GM12891 (cell line): ENCODE measurements around the gene UBR2.
"Not testable (repeated sequence)": the region's sequence is repeated elsewhere in the genome, so short reads cannot be mapped to it uniquely, and the experiment has no call there.

Experiments
- DNase-seq: peaks from one replicate; pipeline ENCODE4 v3.0.0; 2011; ENCODE audit warnings: low spot score; ENCODE audit not compliant: insufficient read length
- FAIRE-seq: peaks from 2 replicates; lab custom pipeline; 2011; peaks lifted over from hg19 to GRCh38; lab: Jason Lieb, UNC
- PAX5 ChIP-seq: IDR thresholded peaks from 2 replicates; pipeline ENCODE4 v1.6.1; 2011; ENCODE audit warnings: low read length, moderate library complexity, mild to moderate bottlenecking; ENCODE audit not compliant: insufficient read depth, severe bottlenecking
- POLR2A ChIP-seq: IDR thresholded peaks from 2 replicates; pipeline ENCODE4 v1.6.1; 2011; ENCODE audit warnings: low read depth, low read length, control low read depth
- POLR2AphosphoS5 ChIP-seq: IDR thresholded peaks from 2 replicates; pipeline ENCODE4 v1.6.1; 2011; ENCODE audit warnings: low read depth, low read length, control low read depth
- POU2F2 ChIP-seq: IDR thresholded peaks from 2 replicates; pipeline ENCODE4 v1.6.1; 2011; ENCODE audit warnings: low read depth, mild to moderate bottlenecking, control low read depth, low read length, moderate library complexity
- SPI1 ChIP-seq: IDR thresholded peaks from 2 replicates; pipeline ENCODE4 v1.6.1; 2011; ENCODE audit warnings: low read depth, low read length, control low read depth
- TAF1 ChIP-seq: IDR thresholded peaks from 2 replicates; pipeline ENCODE4 v1.6.1; 2011; ENCODE audit warnings: low read depth, low read length, control low read depth

The UBR2 gene

GRCh38 chr6:42552380-42552779 lies 11.4 kb upstream of the UBR2 start:
- no peak for FAIRE-seq
- DNase-seq, result no peak
- no peak for TF ChIP-seq SPI1
- no peak for TF ChIP-seq PAX5

DNA sequence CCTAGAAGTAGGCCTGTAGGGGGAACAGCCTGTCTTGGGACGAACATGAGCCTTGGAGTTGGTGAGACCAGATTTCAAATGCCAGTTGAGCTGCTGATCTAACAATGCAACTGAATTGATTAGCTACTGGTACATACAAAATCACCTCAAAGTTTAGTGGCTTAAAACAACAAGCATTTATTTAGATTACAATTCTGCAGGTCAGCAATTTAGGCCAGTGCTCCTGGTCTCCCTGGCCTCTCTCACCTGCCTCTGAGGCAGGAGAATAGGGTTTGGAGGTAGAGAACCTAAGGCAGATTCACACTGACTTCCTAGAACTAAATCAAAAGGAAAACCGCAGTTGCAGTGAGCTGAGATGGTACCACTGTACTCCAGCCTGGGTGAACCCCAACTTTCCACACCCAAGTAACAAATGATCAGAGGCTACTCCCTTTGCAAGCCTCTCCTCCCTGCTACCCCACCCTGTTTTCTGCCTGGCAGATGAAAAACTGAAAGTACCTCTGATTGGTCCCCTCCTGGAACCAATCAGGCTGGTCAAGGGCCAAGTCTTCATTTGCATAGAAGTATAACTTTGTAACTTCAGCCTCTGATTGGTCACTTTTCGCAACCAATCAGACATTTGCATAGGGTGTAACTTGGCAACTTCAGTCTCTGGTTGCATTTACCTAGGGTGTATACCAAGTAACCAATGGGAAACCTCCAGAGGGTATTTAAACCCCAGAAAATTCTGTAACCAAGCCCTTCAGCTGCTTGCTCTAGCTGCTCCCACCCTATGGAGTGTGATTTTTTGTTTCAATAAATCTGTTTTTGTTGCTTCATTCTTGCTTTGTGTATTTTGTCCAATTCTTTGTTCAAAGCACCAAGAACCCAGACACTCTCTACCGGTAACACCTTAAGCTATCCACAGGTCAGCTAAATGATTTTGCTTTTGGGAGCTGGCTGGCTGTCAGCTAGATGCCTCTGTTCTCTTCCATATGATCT lies 8.1 kb upstream of the UBR2 start:
- DNase-seq, result no peak
- FAIRE-seq, result no peak
- TF ChIP-seq PAX5 (no peak), TAF1 (no peak), POLR2A (no peak), POLR2AphosphoS5 (no peak), SPI1 (no peak), POU2F2 (no peak)

- TF ChIP-seq PAX5 (no peak), POLR2AphosphoS5 (no peak), POU2F2 (no peak)
- DNase-seq (no peak), FAIRE-seq (no peak)
These were observed 7.4 kb upstream of the UBR2 start for GRCh38 chr6:42556462-42556861.

- not testable (repeated sequence) for DNase-seq, FAIRE-seq
These were observed 4.6 kb upstream of the UBR2 start for GRCh38 chr6:42559276-42559675.

DNA sequence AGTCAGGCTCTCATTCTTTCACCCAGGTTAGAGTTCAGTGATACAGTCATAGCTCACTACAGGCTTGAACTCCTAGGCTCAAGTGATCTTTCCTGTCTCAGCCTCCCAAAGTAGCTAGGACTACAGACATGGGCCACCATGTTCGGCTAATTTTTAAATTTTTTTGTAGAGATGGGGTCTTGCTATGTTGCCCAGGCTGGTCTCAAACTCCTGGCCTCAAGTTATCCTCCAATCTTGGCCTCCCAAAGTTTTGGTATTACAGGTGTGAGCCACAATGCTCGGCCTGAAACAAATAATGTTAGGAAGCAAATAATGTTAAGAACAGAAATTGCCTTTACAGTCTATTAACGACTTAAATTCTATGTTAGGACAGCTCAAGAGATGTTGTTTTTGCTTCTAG lies 1.8 kb upstream of the UBR2 start:
- no peak for FAIRE-seq
- no peak for TF ChIP-seq TAF1
- DNase-seq, result no peak

- no peak for FAIRE-seq
- TF ChIP-seq SPI1, result no peak
- no peak for TF ChIP-seq POU2F2
- TF ChIP-seq POLR2A, result no peak
- no peak for TF ChIP-seq POLR2AphosphoS5
- TF ChIP-seq TAF1, result no peak
- no peak for TF ChIP-seq PAX5
- DNase-seq, result no peak
These were observed 932 bp upstream of the UBR2 start for GRCh38 chr6:42562788-42563405.

- TF ChIP-seq POU2F2 (no peak), PAX5 (no peak), POLR2A (no peak), TAF1 (no peak), POLR2AphosphoS5 (no peak; the same call in 1 of the 2 replicates), SPI1 (no peak)
- FAIRE-seq, result no peak
- DNase-seq, result no peak
These were observed 637 bp downstream of the UBR2 start for GRCh38 chr6:42564506-42564825.

DNA sequence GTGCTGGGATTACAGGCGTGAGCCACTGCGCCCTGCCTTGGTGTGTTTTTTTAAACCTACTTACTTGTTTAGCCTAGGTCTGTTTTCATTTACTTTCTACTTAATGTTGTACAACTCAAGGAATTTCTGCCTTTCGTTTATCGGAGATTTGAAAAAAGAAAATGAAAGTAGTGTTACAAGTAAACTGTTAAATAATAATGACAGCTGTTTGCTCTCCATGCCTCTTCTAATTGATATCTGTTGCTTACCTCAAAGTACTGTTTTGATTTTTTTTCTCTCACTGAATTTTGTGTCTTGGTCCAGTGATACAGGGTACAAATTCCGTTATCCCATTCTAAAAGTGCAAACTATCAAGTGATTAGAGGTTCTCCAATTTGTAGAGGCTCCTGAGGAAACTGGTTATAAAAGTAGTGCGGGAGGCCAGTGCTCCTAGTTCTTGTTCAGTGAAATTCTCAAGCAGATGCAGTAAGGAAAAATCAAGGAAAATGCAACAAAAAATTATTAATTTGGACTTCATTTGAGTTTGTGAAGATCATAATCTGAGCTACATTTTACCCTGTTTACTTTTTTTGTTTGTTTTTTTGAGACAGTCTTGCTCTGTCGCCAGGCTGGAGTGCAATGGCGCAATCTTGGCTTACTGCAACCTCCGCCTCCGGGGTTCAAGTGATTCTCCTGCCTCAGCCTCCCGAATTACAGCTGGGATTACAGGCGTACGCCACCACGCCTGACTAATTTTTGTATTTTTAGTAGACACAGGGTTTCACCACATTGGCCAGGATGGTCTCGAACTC lies 2.2 kb downstream of the UBR2 start:
- DNase-seq, result no peak
- no peak for TF ChIP-seq PAX5
- no peak for TF ChIP-seq POU2F2
- no peak for TF ChIP-seq TAF1
- TF ChIP-seq POLR2AphosphoS5, result no peak
- no peak for TF ChIP-seq POLR2A
- no peak for TF ChIP-seq SPI1
- FAIRE-seq, result no peak

GRCh38 chr6:42566614-42567208 lies 2.9 kb downstream of the UBR2 start:
- TF ChIP-seq SPI1 (no peak), TAF1 (no peak), PAX5 (no peak), POLR2A (no peak), POU2F2 (no peak), POLR2AphosphoS5 (no peak)
- no peak for DNase-seq
- no peak for FAIRE-seq

- not testable (repeated sequence) for DNase-seq, FAIRE-seq
These were observed 3.4 kb downstream of the UBR2 start for GRCh38 chr6:42567237-42567636.
